Measurements from ENCODE around the gene TMEM30B. TPM values are rescaled to one million over a fixed set of nuclear protein-coding genes. Genes with fewer than 3 reads are reported as not detected.

TMEM30B gene
- total RNA-seq, 2 donors from 2014 or later: 2.0 to 3.7 TPM

DNA sequence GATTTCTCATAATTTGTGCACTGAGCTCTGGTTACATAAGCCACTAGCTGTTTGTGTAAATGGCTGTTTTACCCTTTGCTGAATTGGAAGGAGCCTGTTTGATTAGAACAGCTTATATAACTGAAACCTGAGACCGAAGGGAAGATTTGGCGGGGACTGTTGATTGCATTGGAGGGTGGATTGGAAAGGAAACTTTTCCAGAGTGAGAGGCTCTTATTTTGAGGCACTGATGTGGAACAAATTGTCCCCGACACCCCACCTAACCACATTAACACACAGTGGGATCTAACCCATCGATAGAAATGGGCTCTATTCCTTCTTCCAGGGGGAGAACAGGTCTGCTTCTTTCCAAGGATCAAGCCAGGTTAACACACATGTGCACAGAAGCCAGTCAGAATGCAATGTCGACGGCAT, 51.7 kb downstream of the TMEM30B start:
- TF ChIP-seq, protein P1, sequence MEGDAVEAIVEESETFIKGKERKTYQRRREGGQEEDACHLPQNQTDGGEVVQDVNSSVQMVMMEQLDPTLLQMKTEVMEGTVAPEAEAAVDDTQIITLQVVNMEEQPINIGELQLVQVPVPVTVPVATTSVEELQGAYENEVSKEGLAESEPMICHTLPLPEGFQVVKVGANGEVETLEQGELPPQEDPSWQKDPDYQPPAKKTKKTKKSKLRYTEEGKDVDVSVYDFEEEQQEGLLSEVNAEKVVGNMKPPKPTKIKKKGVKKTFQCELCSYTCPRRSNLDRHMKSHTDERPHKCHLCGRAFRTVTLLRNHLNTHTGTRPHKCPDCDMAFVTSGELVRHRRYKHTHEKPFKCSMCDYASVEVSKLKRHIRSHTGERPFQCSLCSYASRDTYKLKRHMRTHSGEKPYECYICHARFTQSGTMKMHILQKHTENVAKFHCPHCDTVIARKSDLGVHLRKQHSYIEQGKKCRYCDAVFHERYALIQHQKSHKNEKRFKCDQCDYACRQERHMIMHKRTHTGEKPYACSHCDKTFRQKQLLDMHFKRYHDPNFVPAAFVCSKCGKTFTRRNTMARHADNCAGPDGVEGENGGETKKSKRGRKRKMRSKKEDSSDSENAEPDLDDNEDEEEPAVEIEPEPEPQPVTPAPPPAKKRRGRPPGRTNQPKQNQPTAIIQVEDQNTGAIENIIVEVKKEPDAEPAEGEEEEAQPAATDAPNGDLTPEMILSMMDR (IDR thresholded peaks at IDR 0.05): no peak
- Histone ChIP-seq H3K9me3 (no peaks in the 10 kb centered on the region), H3K4me1 (no peaks in the 10 kb centered on the region), H3K4me3 (no peak overlapping the region), H3K27ac (no peak overlapping the region), H3K27me3 (no peaks in the 10 kb centered on the region), H3K36me3 (no peaks in the 10 kb centered on the region)
- no peak for DNase-seq (ENCODE audit: low spot score)

DNA sequence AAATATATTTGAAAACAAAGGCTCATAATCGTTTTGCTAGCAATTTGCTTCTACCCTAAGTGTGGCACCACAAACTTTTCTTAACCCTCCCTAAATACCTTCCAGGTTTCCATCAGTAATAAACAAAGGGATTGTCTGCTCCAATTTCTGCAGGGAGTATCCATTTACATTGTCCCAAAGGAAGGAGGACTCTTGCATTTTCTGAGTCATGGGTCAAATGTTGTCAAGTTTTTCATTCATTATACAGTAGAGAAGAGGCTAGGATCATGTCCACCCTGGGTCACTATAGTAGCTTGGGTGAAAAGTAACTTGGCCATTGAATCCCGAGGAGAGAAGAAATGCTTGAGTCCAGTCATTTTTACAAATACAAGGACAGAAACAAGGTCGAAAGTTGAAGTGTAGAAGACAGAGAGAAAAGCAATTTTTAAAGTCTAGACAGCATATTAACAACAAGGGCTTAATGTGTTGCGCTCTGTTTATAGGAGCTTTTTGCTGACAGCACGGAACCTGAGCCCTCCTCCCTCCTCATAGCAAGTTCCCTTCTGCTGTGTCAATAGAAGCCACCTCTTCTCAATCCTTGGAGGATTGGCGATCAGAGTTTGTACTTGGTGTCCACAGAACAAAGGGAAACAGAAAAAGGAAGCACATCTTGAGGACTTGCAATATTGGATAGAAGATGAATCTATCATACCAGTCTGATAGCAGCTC, 53.1 kb downstream of the TMEM30B start:
- TF ChIP-seq, protein P1 (IDR thresholded peaks at IDR 0.05): no peak
- no peak for DNase-seq (ENCODE audit: low spot score)
- Histone ChIP-seq H3K27ac (no peak overlapping the region), H3K4me1 (no peaks in the 10 kb centered on the region), H3K36me3 (no peaks in the 10 kb centered on the region), H3K27me3 (no peaks in the 10 kb centered on the region), H3K4me3 (no peak overlapping the region), H3K9me3 (no peaks in the 10 kb centered on the region)

Other genes starting within 250 kb of the TMEM30B start
- 10 to 100 TPM; 24.9 to 40.3 TPM for gene PRKCH, start 40.2 kb upstream of the TMEM30B start, total RNA-seq